ENCODE data around the gene SCAI.

DNA sequence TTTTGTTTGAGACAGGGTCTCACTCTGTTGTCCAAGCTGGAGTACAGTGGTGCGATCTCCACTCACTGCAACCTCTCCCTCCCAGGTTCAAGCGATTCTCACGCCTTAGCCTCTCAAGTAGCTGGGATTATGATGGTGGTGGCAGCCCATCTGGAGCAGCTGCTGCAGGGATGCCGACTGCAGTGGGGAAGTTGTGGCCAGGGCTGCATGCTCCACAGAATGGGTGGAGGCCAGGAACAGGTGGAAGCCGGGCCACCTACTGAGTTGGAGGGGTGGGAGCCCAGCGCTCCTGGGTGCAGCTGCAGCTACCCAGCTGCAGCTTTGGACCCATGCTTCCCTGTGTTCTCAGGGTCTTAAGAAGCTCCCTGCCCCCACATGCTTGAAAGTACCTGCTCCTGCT lies 99.7 kb downstream of the SCAI start:
- TF ChIP-seq ARNTL (CRISPR knock-in tag; IDR thresholded peaks at IDR 0.05; ENCODE audit: borderline replicate concordance, low read depth) (no peak), TCF4 (CRISPR knock-in tag; IDR thresholded peaks at IDR 0.05; ENCODE audit: borderline replicate concordance) (no peak), GLIS3 (CRISPR knock-in tag; IDR thresholded peaks at IDR 0.05) (no peak), RARB (CRISPR knock-in tag; IDR thresholded peaks at IDR 0.05) (no peak)
- TF ChIP-seq, protein P1, sequence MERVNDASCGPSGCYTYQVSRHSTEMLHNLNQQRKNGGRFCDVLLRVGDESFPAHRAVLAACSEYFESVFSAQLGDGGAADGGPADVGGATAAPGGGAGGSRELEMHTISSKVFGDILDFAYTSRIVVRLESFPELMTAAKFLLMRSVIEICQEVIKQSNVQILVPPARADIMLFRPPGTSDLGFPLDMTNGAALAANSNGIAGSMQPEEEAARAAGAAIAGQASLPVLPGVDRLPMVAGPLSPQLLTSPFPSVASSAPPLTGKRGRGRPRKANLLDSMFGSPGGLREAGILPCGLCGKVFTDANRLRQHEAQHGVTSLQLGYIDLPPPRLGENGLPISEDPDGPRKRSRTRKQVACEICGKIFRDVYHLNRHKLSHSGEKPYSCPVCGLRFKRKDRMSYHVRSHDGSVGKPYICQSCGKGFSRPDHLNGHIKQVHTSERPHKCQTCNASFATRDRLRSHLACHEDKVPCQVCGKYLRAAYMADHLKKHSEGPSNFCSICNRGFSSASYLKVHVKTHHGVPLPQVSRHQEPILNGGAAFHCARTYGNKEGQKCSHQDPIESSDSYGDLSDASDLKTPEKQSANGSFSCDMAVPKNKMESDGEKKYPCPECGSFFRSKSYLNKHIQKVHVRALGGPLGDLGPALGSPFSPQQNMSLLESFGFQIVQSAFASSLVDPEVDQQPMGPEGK (CRISPR knock-in tag; IDR thresholded peaks at IDR 0.05; ENCODE audit: borderline replicate concordance), result no peak

Data from SK-N-SH treated with all-trans-retinoic acid at 6 μM for 48 hours (cell line).